ENCODE measurements around the gene FOSL1. TPM values are rescaled to one million over a fixed set of nuclear protein-coding genes. Genes with fewer than 3 reads are reported as not detected.

The FOSL1 gene
- total and polyA plus RNA-seq, 2 of the 13 experiments (the other 11 are each of a cell fraction or from before 2014, with no cell fraction given), result 4.0 to 4.1 TPM

- peak; percentile 80; the same call in 1 of the 2 replicates for TF ChIP-seq BRD4 (CRISPR knock-in tag; IDR thresholded peaks at IDR 0.05)
- no peak for TF ChIP-seq HNRNPH1 (optimal IDR thresholded peaks at IDR 0.05; ENCODE audit: low read depth, low read length)
- no peak for TF ChIP-seq MBNL3 (CRISPR knock-in tag; conservative IDR thresholded peaks at IDR 0.05)
- TF ChIP-seq ZNF20 (CRISPR knock-in tag; IDR thresholded peaks at IDR 0.05), result no peak; the same call in 1 of the 2 replicates
- peak; percentile 54; the same call in 1 of the 2 replicates for TF ChIP-seq ZNF614 (CRISPR knock-in tag; IDR thresholded peaks at IDR 0.05; ENCODE audit: borderline replicate concordance)
- TF ChIP-seq ZBTB26 (CRISPR knock-in tag; IDR thresholded peaks at IDR 0.05; ENCODE audit: borderline replicate concordance), result no peak
- peak; percentile 29 for TF ChIP-seq TEAD3 (CRISPR knock-in tag; optimal IDR thresholded peaks at IDR 0.05; ENCODE audit: borderline replicate concordance)
- TF ChIP-seq THAP8 (CRISPR knock-in tag; IDR thresholded peaks at IDR 0.05; ENCODE audit: borderline replicate concordance), result no peak; the same call in 1 of the 2 replicates
- TF ChIP-seq FOXJ3 (CRISPR knock-in tag; IDR thresholded peaks at IDR 0.05; ENCODE audit: borderline replicate concordance), result 0 out of 2 replicates have a peak, but pooled peaks have one; percentile 41
- TF ChIP-seq ZNF160 (CRISPR knock-in tag; IDR thresholded peaks at IDR 0.05), result peak; percentile 72; the same call in 1 of the 2 replicates
- TF ChIP-seq NAIF1 (CRISPR knock-in tag; IDR thresholded peaks at IDR 0.05; ENCODE audit: borderline replicate concordance), result peak; percentile 73; the same call in 1 of the 2 replicates
- TF ChIP-seq ZNF281 (CRISPR knock-in tag; IDR thresholded peaks at IDR 0.05; ENCODE audit: borderline replicate concordance), result no peak
- peak; percentile 28; the same call in 1 of the 2 replicates for TF ChIP-seq MXD3 (CRISPR knock-in tag; IDR thresholded peaks at IDR 0.05)
- TF ChIP-seq ZNF33B (CRISPR knock-in tag; IDR thresholded peaks at IDR 0.05), result no peak
- peak; percentile 53; the same call in 1 of the 2 replicates for TF ChIP-seq MEF2D (CRISPR knock-in tag; IDR thresholded peaks at IDR 0.05)
- TF ChIP-seq KAT8 (CRISPR knock-in tag; IDR thresholded peaks at IDR 0.05), result peak; percentile 96
- TF ChIP-seq ZSCAN5A (CRISPR knock-in tag; IDR thresholded peaks at IDR 0.05; ENCODE audit: borderline replicate concordance), result no peak
- TF ChIP-seq NCOR1 (IDR thresholded peaks at IDR 0.05; ENCODE audit: borderline replicate concordance, low read length), result peak; percentile 75; the same call in 1 of the 2 replicates
- TF ChIP-seq KLF13 (CRISPR knock-in tag; IDR thresholded peaks at IDR 0.05), result no peak
- TF ChIP-seq ZNF121 (CRISPR knock-in tag; IDR thresholded peaks at IDR 0.05), result peak; percentile 11; the same call in 1 of the 2 replicates
- TF ChIP-seq ZNF75D (CRISPR knock-in tag; IDR thresholded peaks at IDR 0.05; ENCODE audit: borderline replicate concordance), result no peak
- peak; percentile 94 for TF ChIP-seq KDM5A (IDR thresholded peaks at IDR 0.05; ENCODE audit: borderline replicate concordance, low read length)
These were observed 39.7 kb downstream of the FOSL1 start, which contains the start of gene MUS81 (continued) for GRCh38 chr11:65860278-65861164.
